Gastroesophageal sphincter (tissue), 4 donors: ENCODE data around the gene RNF44. TPM values are rescaled to one million over a fixed set of nuclear protein-coding genes. Genes with fewer than 3 reads are reported as not detected.

Experiments
- ATAC-seq: fragments of 150-250 bp; one replicate; pipeline ENCODE4 v1.9.1; 2016; ENCODE audit warnings: mild to moderate bottlenecking, moderate library complexity
- H3K27ac ChIP-seq, 4 donors: fragments of 200-600 bp; sonication (generic) in 3 of 4; 1 replicate in 3 of 4; 2 replicates in 1 of 4; pipeline ENCODE4 v1.5.1; 2016 to 2019
- H3K27me3 ChIP-seq: fragments of 200-600 bp; sonication (generic); one replicate; pipeline ENCODE4 v1.5.1; 2019
- H3K36me3 ChIP-seq, 2 donors: fragments of 200-600 bp; sonication (generic); one replicate each; pipeline ENCODE4 v1.5.1; 2019; ENCODE audit warnings: control low read depth in 1 of 2
- H3K4me1 ChIP-seq, 3 donors: fragments of 200-600 bp; sonication (generic); 1 replicate in 2 of 3; 2 replicates in 1 of 3; pipeline ENCODE4 v1.5.1; 2016 to 2019; ENCODE audit warnings: control low read depth in 2 of 3
- H3K4me3 ChIP-seq, 2 donors: fragments of 200-600 bp; sonication (generic); one replicate each; pipeline ENCODE4 v1.5.1; 2019; ENCODE audit warnings: mild to moderate bottlenecking in 1 of 2, moderate library complexity in 1 of 2
- H3K9me3 ChIP-seq, 3 donors: fragments of 200-600 bp; sonication (generic); one replicate each; pipeline ENCODE4 v1.5.1; 2017 to 2019; ENCODE audit warnings: control low read depth in 2 of 3
- CTCF ChIP-seq, 4 experiments: fragments of 200-600 bp in 2 of 4; fragments of 450-650 bp in 2 of 4; sonication (generic) in 1 of 4; IDR thresholded peaks; one replicate each; pipeline ENCODE4 v1.5.1; 2017 to 2019; ENCODE audit warnings: antibody characterized with exemption in 4 of 4, mild to moderate bottlenecking in 2 of 4, moderate library complexity in 2 of 4
- EP300 ChIP-seq: sonication (generic); formaldehyde crosslinking; IDR thresholded peaks from one replicate; pipeline ENCODE4 v1.6.1; 2017; ENCODE audit warnings: antibody characterized with exemption, mild to moderate bottlenecking
- POLR2A ChIP-seq, 2 donors: fragments of 450-650 bp; IDR thresholded peaks; one replicate each; pipeline ENCODE4 v1.6.1; 2017; ENCODE audit warnings: antibody characterized with exemption in 2 of 2, mild to moderate bottlenecking in 2 of 2, moderate library complexity in 1 of 2
- POLR2AphosphoS5 ChIP-seq: sonication (generic); formaldehyde crosslinking; IDR thresholded peaks from one replicate; pipeline ENCODE4 v1.6.1; 2017; ENCODE audit warnings: antibody characterized with exemption
- WGBS, 2 donors: methylation state at CpG; one replicate each; pipeline ENCODE4 v1.1.5; 2018; ENCODE audit warnings: low coverage in 1 of 2; 5-methylcytosine and 5-hydroxymethylcytosine counted together
- total RNA-seq, 4 donors: library from RNA; depleted of rRNA; stranded (reverse); fragments of >200 nt; gene quantifications; one replicate each; pipeline ENCODE4 v1.1.0, GENCODE V29; 2016

The RNF44 gene
- total RNA-seq, 4 donors from 2014 or later, result 8.9 to 15.9 (median 12.4) TPM

GRCh38 chr5:176573564-176574296 is 36.5 kb upstream of the RNF44 start:
- ATAC-seq, result peak; percentile 63
- Histone ChIP-seq H3K27ac (no peak overlapping the region), H3K4me1 (no peaks in the 10 kb centered on the region), H3K4me3 (no peak overlapping the region), H3K27me3 (peaks cover 52% of the 10 kb centered on the region), H3K36me3 (no peaks in the 10 kb centered on the region), H3K9me3 (no peaks in the 10 kb centered on the region)
- TF ChIP-seq EP300, result no peak
- peak in 3 of 4 experiments; percentile 58 to 83 (median 64) for TF ChIP-seq CTCF (IDR thresholded peaks at IDR 0.05)
- TF ChIP-seq POLR2AphosphoS5, result no peak
- TF ChIP-seq POLR2A (IDR thresholded peaks at IDR 0.05), result no peak
- WGBS, 2 donors, result 56 to 81% methylated on average over 5 to 6 of the region's 18 CpGs

- ATAC-seq, result no peak
- Histone ChIP-seq H3K27ac (no peak overlapping the region), H3K27me3 (peaks cover 73% of the 10 kb centered on the region), H3K4me3 (no peak overlapping the region), H3K9me3 (no peaks in the 10 kb centered on the region), H3K4me1 (no peaks in the 10 kb centered on the region), H3K36me3 (no peaks in the 10 kb centered on the region)
- 37 to 49% methylated on average over 6 of the region's 6 CpGs for WGBS, 2 donors
- no peak for TF ChIP-seq POLR2AphosphoS5
- TF ChIP-seq EP300, result no peak
- TF ChIP-seq CTCF (IDR thresholded peaks at IDR 0.05), result no peak
- TF ChIP-seq POLR2A (IDR thresholded peaks at IDR 0.05), result no peak
Measured at GRCh38 chr5:176570044-176570443, 32.8 kb upstream of the RNF44 start.

- Histone ChIP-seq H3K4me1 (no peaks in the 10 kb centered on the region), H3K27ac (no peak overlapping the region), H3K9me3 (no peaks in the 10 kb centered on the region), H3K27me3 (peaks cover 70% of the 10 kb centered on the region), H3K36me3 (no peaks in the 10 kb centered on the region), H3K4me3 (no peak overlapping the region)
- no peak for TF ChIP-seq POLR2AphosphoS5
- no peak for TF ChIP-seq CTCF (IDR thresholded peaks at IDR 0.05)
- TF ChIP-seq POLR2A (IDR thresholded peaks at IDR 0.05), result no peak
- TF ChIP-seq EP300, result no peak
- no peak for ATAC-seq
- 61 to 100% methylated on average over 1 to 10 of the region's 18 CpGs for WGBS, 2 donors
Measured at GRCh38 chr5:176568657-176569056, 31.5 kb upstream of the RNF44 start.

- TF ChIP-seq POLR2A (IDR thresholded peaks at IDR 0.05) (no peak), POLR2AphosphoS5 (no peak), CTCF (IDR thresholded peaks at IDR 0.05) (no peak), EP300 (no peak)
- WGBS, 2 donors, result 28% methylated on average over 6 of the region's 6 CpGs; no CpG with 5 or more reads in 1 of the 2 donors
- no peak overlapping the region for H3K4me3 ChIP-seq
- H3K9me3 ChIP-seq, result no peaks in the 10 kb centered on the region
- no peaks in the 10 kb centered on the region for H3K36me3 ChIP-seq
- no peak for ATAC-seq
- H3K27ac ChIP-seq, result no peak overlapping the region
- no peaks in the 10 kb centered on the region for H3K4me1 ChIP-seq
- H3K27me3 ChIP-seq, result peaks cover 75% of the 10 kb centered on the region
Measured at GRCh38 chr5:176565760-176566288, 28.6 kb upstream of the RNF44 start.

GRCh38 chr5:176564002-176564401 is 26.8 kb upstream of the RNF44 start:
- no peaks in the 10 kb centered on the region for H3K4me1 ChIP-seq
- peaks cover 77% of the 10 kb centered on the region for H3K27me3 ChIP-seq
- WGBS, 2 donors, result 22 to 83% methylated on average over 1 to 9 of the region's 10 CpGs
- no peaks in the 10 kb centered on the region for H3K36me3 ChIP-seq
- H3K4me3 ChIP-seq, result no peak overlapping the region
- TF ChIP-seq POLR2A (IDR thresholded peaks at IDR 0.05), result no peak
- no peak for TF ChIP-seq EP300
- TF ChIP-seq CTCF (IDR thresholded peaks at IDR 0.05), result no peak
- no peak for TF ChIP-seq POLR2AphosphoS5
- H3K9me3 ChIP-seq, result no peaks in the 10 kb centered on the region
- no peak for ATAC-seq
- no peak overlapping the region for H3K27ac ChIP-seq
